Transverse colon (tissue), 4 donors: ENCODE results near the gene ZBTB7A. TPM values are rescaled to one million over a fixed set of nuclear protein-coding genes. Genes with fewer than 3 reads are reported as not detected.

Experiments
- DNase-seq: peaks from one replicate; pipeline ENCODE4 v3.0.0-alpha.2; 2019
- H3K27ac ChIP-seq, 4 donors: fragments of 200-600 bp; sonication (generic); 2 replicates each; pipeline ENCODE4 v1.5.1; 2016 to 2018; ENCODE audit warnings: inconsistent platforms in 4 of 4
- H3K27me3 ChIP-seq: fragments of 200-600 bp; sonication (generic); 2 replicates; pipeline ENCODE4 v1.5.1; 2017; ENCODE audit warnings: inconsistent platforms
- H3K36me3 ChIP-seq, 4 donors: fragments of 200-600 bp; sonication (generic); 2 replicates each; pipeline ENCODE4 v1.5.1; 2017 to 2019; ENCODE audit warnings: inconsistent platforms in 4 of 4
- H3K4me1 ChIP-seq, 4 donors: fragments of 200-600 bp; sonication (generic); 2 replicates each; pipeline ENCODE4 v1.5.1; 2017 to 2020; ENCODE audit warnings: inconsistent platforms in 4 of 4
- H3K4me3 ChIP-seq, 4 donors: fragments of 200-600 bp; sonication (generic); 1 replicate in 1 of 4; 2 replicates in 3 of 4; pipeline versions ENCODE4 v1.5.1 to v1.6.1; 2017 to 2019; ENCODE audit warnings: inconsistent platforms in 4 of 4
- H3K9me3 ChIP-seq, 2 donors: fragments of 200-600 bp; sonication (generic); 2 replicates each; pipeline ENCODE4 v1.5.1; 2017 to 2019; ENCODE audit warnings: inconsistent platforms in 2 of 2
- CTCF ChIP-seq, 5 experiments: fragments of 200-600 bp in 3 of 5; fragments of 450-650 bp in 2 of 5; sonication (generic) in 3 of 5; IDR thresholded peaks; 1 replicate in 2 of 5; 2 replicates in 3 of 5; pipeline ENCODE4 v1.5.1; 2016 to 2017; ENCODE audit warnings: antibody characterized with exemption in 5 of 5, inconsistent platforms in 3 of 5, mild to moderate bottlenecking in 2 of 5, moderate library complexity in 1 of 5
- EP300 ChIP-seq: sonication (generic); formaldehyde crosslinking; IDR thresholded peaks from one replicate; pipeline ENCODE4 v1.6.1; 2017; ENCODE audit warnings: antibody characterized with exemption, low read depth
- POLR2A ChIP-seq: fragments of 450-650 bp; IDR thresholded peaks from one replicate; pipeline ENCODE4 v1.6.1; 2016; ENCODE audit warnings: antibody characterized with exemption, mild to moderate bottlenecking, moderate library complexity
- POLR2AphosphoS5 ChIP-seq, 3 donors: sonication (generic); formaldehyde crosslinking; IDR thresholded peaks; one replicate each; pipeline ENCODE4 v1.6.1; 2016; ENCODE audit warnings: antibody characterized with exemption in 3 of 3
- WGBS, 2 donors: methylation state at CpG; one replicate each; pipeline ENCODE4 v1.1.5; 2018; ENCODE audit warnings: low coverage in 1 of 2; 5-methylcytosine and 5-hydroxymethylcytosine counted together
- in situ Hi-C, 4 donors: fragments of 200-750 bp; cut with MboI; loops; one replicate each; pipeline versions ENCODE4 v1.15.0 to v1.15.1; 2017; ENCODE audit warnings: low sequenced_read_pairs in 3 of 4, low pct_ligation_motif_present in 1 of 4, low pct_unique_long_range_greater_than_20kb in 1 of 4
- intact Hi-C: fragments of 100-400 bp; cut with DNase I; formaldehyde crosslinking; loops from one replicate; pipeline ENCODE4 v1.15.1; 2023; ENCODE audit warnings: low total_unique reads
- total RNA-seq, 4 donors: library from RNA; depleted of rRNA; stranded (reverse); fragments of >200 nt; gene quantifications; one replicate each; pipeline ENCODE4 v1.1.0, GENCODE V29; 2016

ZBTB7A gene
- total RNA-seq, 4 donors from 2014 or later, result 101 to 224 (median 141) TPM

- no peaks in the 10 kb centered on the region for H3K27me3 ChIP-seq
- H3K36me3 ChIP-seq, result no peaks in the 10 kb centered on the region
- peak; percentile 76 for DNase-seq
- in situ Hi-C loops (no loop called here), intact Hi-C loops (loop anchor here (5.0 kb wide), 1 partner anchor 81 kb away; the partner anchor contains the start of gene EEF2)
- H3K4me1 ChIP-seq, result peaks cover 9 to 27% (median 20%) of the 10 kb centered on the region in 4 donors
- 21 to 48% methylated on average over 7 to 31 of the region's 31 CpGs for WGBS, 2 donors
- peak overlapping the region; percentile 98 to 100 (median 100) for H3K27ac ChIP-seq
- H3K4me3 ChIP-seq, result peak overlapping the region; percentile 98 to 100 (median 100)
- no peaks in the 10 kb centered on the region for H3K9me3 ChIP-seq
- peak; percentile 37 for TF ChIP-seq POLR2A
- TF ChIP-seq CTCF (IDR thresholded peaks at IDR 0.05), result no peak
- TF ChIP-seq POLR2AphosphoS5 (IDR thresholded peaks at IDR 0.05), result peak in 2 of 3 donors; percentile 52 to 54
- no peak for TF ChIP-seq EP300
These were observed 1.6 kb upstream of the ZBTB7A start for GRCh38 chr19:4068047-4068966.

GRCh38 chr19:4067396-4068046, 822 bp upstream of the ZBTB7A start:
- Histone ChIP-seq H3K4me1 (peaks cover 17 to 35% (median 27%) of the 10 kb centered on the region in 4 donors), H3K27ac (peak overlapping the region; percentile 98 to 100 (median 100)), H3K9me3 (no peaks in the 10 kb centered on the region), H3K36me3 (no peaks in the 10 kb centered on the region), H3K27me3 (no peaks in the 10 kb centered on the region), H3K4me3 (peak overlapping the region; percentile 98 to 100 (median 100))
- 0% methylated on average over 7 to 43 of the region's 58 CpGs for WGBS, 2 donors
- in situ Hi-C loops (no loop called here), intact Hi-C loops (loop anchor here (5.0 kb wide), 1 partner anchor 80 kb away; the partner anchor contains the start of gene EEF2)
- DNase-seq, result no peak
- TF ChIP-seq POLR2AphosphoS5 (IDR thresholded peaks at IDR 0.05) (peak in 2 of 3 donors; percentile 46 to 61), EP300 (no peak), CTCF (IDR thresholded peaks at IDR 0.05) (peak in 2 of 5 experiments; percentile 4 to 22), POLR2A (peak; percentile 60)

- intact Hi-C loops, result loop anchor here (5.0 kb wide), 1 partner anchor 79 kb away; the partner anchor contains the start of gene EEF2
- H3K4me1 ChIP-seq, result peaks cover 29 to 48% (median 41%) of the 10 kb centered on the region in 4 donors
- 1% methylated on average over 29 of the region's 31 CpGs; no CpG with 5 or more reads in 1 of the 2 donors for WGBS, 2 donors
These were observed 508 bp downstream of the ZBTB7A start for GRCh38 chr19:4066176-4066606.

More at GRCh38 chr19:4066176-4066606, 508 bp downstream of the ZBTB7A start:
- DNase-seq, result peak; percentile 52
- no peaks in the 10 kb centered on the region for H3K9me3 ChIP-seq
- TF ChIP-seq POLR2AphosphoS5 (IDR thresholded peaks at IDR 0.05) (no peak), CTCF (IDR thresholded peaks at IDR 0.05) (no peak), POLR2A (no peak), EP300 (no peak)
- H3K27me3 ChIP-seq, result no peaks in the 10 kb centered on the region
- no peaks in the 10 kb centered on the region for H3K36me3 ChIP-seq
- in situ Hi-C loops, result no loop called here
- peak overlapping the region; percentile 98 to 100 (median 100) for H3K27ac ChIP-seq
- peak overlapping the region; percentile 98 to 100 (median 100) for H3K4me3 ChIP-seq
